Measurements from ENCODE around the gene GMNN.

GRCh38 chr6:24768361-24768760 is 6.4 kb upstream of the GMNN start:
- no peak for TF ChIP-seq CTCF (IDR thresholded peaks at IDR 0.05)
- no peak for TF ChIP-seq NFYB (CRISPR knock-in tag; conservative IDR thresholded peaks at IDR 0.05; ENCODE audit: low read depth)
- no peak for TF ChIP-seq ATF3 (CRISPR knock-in tag; conservative IDR thresholded peaks at IDR 0.05)
- TF ChIP-seq CREM (CRISPR knock-in tag; IDR thresholded peaks at IDR 0.05): no peak
- TF ChIP-seq AFF4 (CRISPR knock-in tag; IDR thresholded peaks at IDR 0.05; ENCODE audit: borderline replicate concordance): no peak
- no peak for TF ChIP-seq FOXK1 (CRISPR knock-in tag; IDR thresholded peaks at IDR 0.05)
- TF ChIP-seq ATF6 (CRISPR knock-in tag; IDR thresholded peaks at IDR 0.05): no peak
- TF ChIP-seq ZNF425 (CRISPR knock-in tag; conservative IDR thresholded peaks at IDR 0.05): no peak
- TF ChIP-seq SMAD4 (CRISPR knock-in tag; IDR thresholded peaks at IDR 0.05): no peak
- TF ChIP-seq ZNF416 (CRISPR knock-in tag; IDR thresholded peaks at IDR 0.05): no peak
- TF ChIP-seq JAZF1 (CRISPR knock-in tag; IDR thresholded peaks at IDR 0.05): no peak
- TF ChIP-seq EMX1 (CRISPR knock-in tag; IDR thresholded peaks at IDR 0.05): no peak
- TF ChIP-seq MAX (CRISPR knock-in tag; IDR thresholded peaks at IDR 0.05): no peak
- no peak for TF ChIP-seq TEAD1 (CRISPR knock-in tag; IDR thresholded peaks at IDR 0.05)
